Fibroblast of skin of right biceps (primary cell): Measurements from ENCODE around the gene WDR91.

Experiments
- DNase-seq: peaks from one replicate; pipeline ENCODE4 v3.0.0-alpha.2; 2013

WDR91 gene

GRCh38 chr7:135197343-135197742 lies 14.0 kb downstream of the WDR91 start:
- DNase-seq: no peak

- DNase-seq: no peak
Measured at GRCh38 chr7:135195968-135196629, 15.2 kb downstream of the WDR91 start.

- no peak for DNase-seq
Measured at GRCh38 chr7:135195156-135195555, 16.2 kb downstream of the WDR91 start.

- peak; percentile 53 for DNase-seq
Measured at GRCh38 chr7:135194494-135195095, 16.7 kb downstream of the WDR91 start.

GRCh38 chr7:135193615-135194081 lies 17.7 kb downstream of the WDR91 start:
- DNase-seq: peak; percentile 95

GRCh38 chr7:135192914-135193536 lies 18.3 kb downstream of the WDR91 start:
- no peak for DNase-seq

- DNase-seq: no peak
Measured at GRCh38 chr7:135190703-135191102, 20.6 kb downstream of the WDR91 start.

GRCh38 chr7:135189961-135190360 lies 21.4 kb downstream of the WDR91 start:
- peak; percentile 67 for DNase-seq

GRCh38 chr7:135189221-135189662 lies 22.1 kb downstream of the WDR91 start:
- DNase-seq: no peak

- DNase-seq: peak; percentile 25
Measured at GRCh38 chr7:135188298-135188984, 22.9 kb downstream of the WDR91 start.

- no peak for DNase-seq
Measured at GRCh38 chr7:135186841-135187253, 24.5 kb downstream of the WDR91 start.

GRCh38 chr7:135186261-135186540 lies 25.1 kb downstream of the WDR91 start:
- no peak for DNase-seq

GRCh38 chr7:135185471-135186260 lies 25.7 kb downstream of the WDR91 start:
- no peak for DNase-seq

- no peak for DNase-seq
Measured at GRCh38 chr7:135184254-135184841, 27.0 kb downstream of the WDR91 start.

- DNase-seq: no peak
Measured at GRCh38 chr7:135183478-135183877, 27.8 kb downstream of the WDR91 start.

- no peak for DNase-seq
Measured at GRCh38 chr7:135181929-135182678, 29.2 kb downstream of the WDR91 start.

GRCh38 chr7:135181261-135181928 lies 29.9 kb downstream of the WDR91 start:
- no peak for DNase-seq

GRCh38 chr7:135180122-135180521 lies 31.2 kb downstream of the WDR91 start:
- DNase-seq: no peak

- no peak for DNase-seq
Measured at GRCh38 chr7:135179321-135179925, 31.9 kb downstream of the WDR91 start.

GRCh38 chr7:135178364-135178763 lies 33.0 kb downstream of the WDR91 start:
- no peak for DNase-seq
